WTC11 (cell line): Measurements from ENCODE around the gene GAS1. TPM values are rescaled to one million over a fixed set of nuclear protein-coding genes. Genes with fewer than 3 reads are reported as not detected.

Experiments used
- ATAC-seq: fragments of 200-7000 bp; cut with Tn5 transposase; 2 replicates; pipeline ENCODE4 v1.10.0; 2021; ENCODE audit warnings: mild to moderate bottlenecking, moderate library complexity
- CTCF ChIA-PET: fragments of 300-600 bp; sonication (Branson Sonifier 250); formaldehyde crosslinking; loops from one replicate; lab custom pipeline; 2021; ENCODE audit warnings: antibody characterized with exemption; lab: Charles Lee
- POLR2A ChIA-PET: fragments of 350-600 bp; sonication (Branson Sonifier 250); formaldehyde crosslinking; loops from one replicate; lab custom pipeline; 2021; ENCODE audit warnings: antibody characterized with exemption; lab: Charles Lee
- DNase-seq: peaks from one replicate; pipeline ENCODE4 v3.0.0; 2021; ENCODE audit warnings: low spot score
- H3K27ac Mint-ChIP-seq: 2 replicates; pipeline ENCODE4 v1.8.0; 2021; ENCODE audit warnings: mixed read lengths
- H3K27me3 Mint-ChIP-seq: 2 replicates; pipeline ENCODE4 v1.8.0; 2021; ENCODE audit warnings: low read depth, mild to moderate bottlenecking, moderate library complexity, mixed read lengths
- H3K36me3 Mint-ChIP-seq: 2 replicates; pipeline ENCODE4 v1.8.0; 2021; ENCODE audit warnings: mixed read lengths
- H3K4me1 Mint-ChIP-seq: 2 replicates; pipeline ENCODE4 v1.8.0; 2022; ENCODE audit warnings: mixed read lengths
- H3K4me3 Mint-ChIP-seq: 2 replicates; pipeline ENCODE4 v1.8.0; 2021; ENCODE audit warnings: mild to moderate bottlenecking, moderate library complexity, mixed read lengths
- H3K9me3 Mint-ChIP-seq: 2 replicates; pipeline ENCODE4 v1.8.0; 2021; ENCODE audit warnings: mixed read lengths
- AFF4 ChIP-seq: sonication (generic); formaldehyde crosslinking; IDR thresholded peaks from 2 replicates; pipeline ENCODE4 v1.8.1; 2023; ENCODE audit warnings: mild to moderate bottlenecking, missing genetic modification reagents, borderline replicate concordance
- ATF1 ChIP-seq: sonication (generic); formaldehyde crosslinking; IDR thresholded peaks from 2 replicates; pipeline ENCODE4 v1.8.1; 2023; ENCODE audit warnings: mild to moderate bottlenecking, moderate library complexity, missing genetic modification reagents
- ATF3 ChIP-seq: sonication (generic); formaldehyde crosslinking; conservative IDR thresholded peaks from 2 replicates; pipeline ENCODE4 v1.8.1; 2022; ENCODE audit warnings: mild to moderate bottlenecking, missing genetic modification reagents
- CDX4 ChIP-seq: fragments of 250-450 bp; sonication (Bioruptor Pico); IDR thresholded peaks from 2 replicates; pipeline ENCODE4 v1.9.0; 2021; ENCODE audit warnings: moderate library complexity, mild to moderate bottlenecking, inconsistent platforms, borderline replicate concordance
- CREB1 ChIP-seq: sonication (generic); formaldehyde crosslinking; IDR thresholded peaks from 2 replicates; pipeline ENCODE4 v1.8.0; 2023; ENCODE audit warnings: mild to moderate bottlenecking, missing genetic modification reagents
- IRF1 ChIP-seq: sonication (generic); formaldehyde crosslinking; IDR thresholded peaks from 2 replicates; pipeline ENCODE4 v1.8.0; 2023; ENCODE audit warnings: missing genetic modification reagents
- MLX ChIP-seq: sonication (generic); formaldehyde crosslinking; IDR thresholded peaks from 2 replicates; pipeline ENCODE4 v1.8.1; 2023; ENCODE audit warnings: mild to moderate bottlenecking, missing genetic modification reagents, moderate library complexity
- OVOL2 ChIP-seq: fragments of 250-450 bp; sonication (Bioruptor Pico); IDR thresholded peaks from 2 replicates; pipeline ENCODE4 v1.9.0; 2021; ENCODE audit warnings: mild to moderate bottlenecking, borderline replicate concordance
- PRRX2 ChIP-seq: fragments of 250-450 bp; sonication (Bioruptor Pico); IDR thresholded peaks from 2 replicates; pipeline ENCODE4 v1.8.0; 2021; ENCODE audit warnings: mild to moderate bottlenecking
- TEAD1 ChIP-seq: sonication (generic); formaldehyde crosslinking; IDR thresholded peaks from 2 replicates; pipeline ENCODE4 v1.8.0; 2022; ENCODE audit warnings: mild to moderate bottlenecking, missing genetic modification reagents
- USF2 ChIP-seq: sonication (generic); formaldehyde crosslinking; IDR thresholded peaks from 2 replicates; pipeline ENCODE4 v1.8.1; 2023; ENCODE audit warnings: mild to moderate bottlenecking, missing genetic modification reagents, moderate library complexity
- ZBTB21 ChIP-seq: sonication (generic); formaldehyde crosslinking; IDR thresholded peaks from 2 replicates; pipeline ENCODE4 v1.8.1; 2023; ENCODE audit warnings: mild to moderate bottlenecking, missing genetic modification reagents, borderline replicate concordance
- ZNF317 ChIP-seq: sonication (generic); formaldehyde crosslinking; IDR thresholded peaks from 2 replicates; pipeline ENCODE4 v1.8.1; 2023; ENCODE audit warnings: low read depth, mild to moderate bottlenecking, moderate library complexity, missing genetic modification reagents, borderline replicate concordance
- ZNF396 ChIP-seq: fragments of 250-450 bp; sonication (Bioruptor Pico); IDR thresholded peaks from 2 replicates; pipeline ENCODE4 v1.8.0; 2021; ENCODE audit warnings: mild to moderate bottlenecking, moderate library complexity, borderline replicate concordance
- ZNF416 ChIP-seq: fragments of 250-450 bp; sonication (Bioruptor Pico); IDR thresholded peaks from 2 replicates; pipeline ENCODE4 v1.9.0; 2021; ENCODE audit warnings: mild to moderate bottlenecking, inconsistent platforms
- ZNF425 ChIP-seq: fragments of 250-450 bp; sonication (Bioruptor Pico); conservative IDR thresholded peaks from 2 replicates; pipeline ENCODE4 v1.9.0; 2021; ENCODE audit warnings: mild to moderate bottlenecking
- ZNF532 ChIP-seq: fragments of 250-450 bp; sonication (Bioruptor Pico); IDR thresholded peaks from 2 replicates; pipeline ENCODE4 v1.9.0; 2021; ENCODE audit warnings: mild to moderate bottlenecking, borderline replicate concordance
- total RNA-seq: library from RNA; stranded (reverse); gene quantifications from 3 replicates; pipeline ENCODE4 v1.2.3, GENCODE V29; 2021

GAS1 gene
- total RNA-seq, 1 experiment from 2014 or later = 5.0 TPM

- no peak for TF ChIP-seq AFF4 (CRISPR knock-in tag)
- no peak for TF ChIP-seq MLX (CRISPR knock-in tag)
Measured at GRCh38 chr9:86985132-86985647, 37.9 kb upstream of the GAS1 start (continued).

GRCh38 chr9:86983620-86984259 lies 36.4 kb upstream of the GAS1 start:
- H3K27ac Mint-ChIP-seq = no peak overlapping the region
- no peaks in the 10 kb centered on the region for H3K4me1 Mint-ChIP-seq
- CTCF ChIA-PET = interaction anchor here (0.6 kb wide), 2 partner anchors 36 to 123 kb away, joined by 3 read pairs; partner anchors contain the start of gene GAS1
- no peak overlapping the region for H3K4me3 Mint-ChIP-seq
- no peaks in the 10 kb centered on the region; the same call in 1 of the 2 replicates for H3K27me3 Mint-ChIP-seq
- H3K9me3 Mint-ChIP-seq = no peaks in the 10 kb centered on the region
- no peak for TF ChIP-seq USF2 (CRISPR knock-in tag)
- TF ChIP-seq CDX4 (CRISPR knock-in tag) = no peak
- no peak for TF ChIP-seq ATF1 (CRISPR knock-in tag)
- no peak for TF ChIP-seq ZNF317 (CRISPR knock-in tag)
- TF ChIP-seq ZNF416 (CRISPR knock-in tag) = no peak
- no peak for TF ChIP-seq CREB1 (CRISPR knock-in tag)
- TF ChIP-seq, all 79 proteins: peak for 0
- DNase-seq (no peak), ATAC-seq (no peak)
- no peaks in the 10 kb centered on the region for H3K36me3 Mint-ChIP-seq
- POLR2A ChIA-PET = no interaction called here

GRCh38 chr9:86983249-86983619 lies 35.9 kb upstream of the GAS1 start:
- Mint-ChIP-seq H3K27ac (no peak overlapping the region), H3K4me1 (no peaks in the 10 kb centered on the region), H3K9me3 (no peaks in the 10 kb centered on the region), H3K4me3 (no peak overlapping the region), H3K36me3 (no peaks in the 10 kb centered on the region), H3K27me3 (no peaks in the 10 kb centered on the region; the same call in 1 of the 2 replicates)
- CTCF ChIA-PET = interaction anchor here (0.6 kb wide), 1 partner anchor 36 kb away, joined by 3 read pairs; the partner anchor contains the start of gene GAS1
- POLR2A ChIA-PET = no interaction called here
- ATAC-seq = no peak
- no peak for DNase-seq
- no peak for TF ChIP-seq ATF3
- no peak for TF ChIP-seq IRF1
- no peak for TF ChIP-seq ZNF396 (CRISPR knock-in tag)
- TF ChIP-seq TEAD1 (CRISPR knock-in tag) = no peak
- no peak for TF ChIP-seq ZNF532 (CRISPR knock-in tag)
- TF ChIP-seq ZNF425 (CRISPR knock-in tag) = no peak
- no peak for TF ChIP-seq PRRX2
- no peak for TF ChIP-seq OVOL2 (CRISPR knock-in tag)
- no peak for TF ChIP-seq ZBTB21 (CRISPR knock-in tag)
